ENCODE measurements around the gene E2F1.
A peak's percentile ranks its signal among the peaks of the same experiment; 100 is the strongest.

The E2F1 gene

DNA sequence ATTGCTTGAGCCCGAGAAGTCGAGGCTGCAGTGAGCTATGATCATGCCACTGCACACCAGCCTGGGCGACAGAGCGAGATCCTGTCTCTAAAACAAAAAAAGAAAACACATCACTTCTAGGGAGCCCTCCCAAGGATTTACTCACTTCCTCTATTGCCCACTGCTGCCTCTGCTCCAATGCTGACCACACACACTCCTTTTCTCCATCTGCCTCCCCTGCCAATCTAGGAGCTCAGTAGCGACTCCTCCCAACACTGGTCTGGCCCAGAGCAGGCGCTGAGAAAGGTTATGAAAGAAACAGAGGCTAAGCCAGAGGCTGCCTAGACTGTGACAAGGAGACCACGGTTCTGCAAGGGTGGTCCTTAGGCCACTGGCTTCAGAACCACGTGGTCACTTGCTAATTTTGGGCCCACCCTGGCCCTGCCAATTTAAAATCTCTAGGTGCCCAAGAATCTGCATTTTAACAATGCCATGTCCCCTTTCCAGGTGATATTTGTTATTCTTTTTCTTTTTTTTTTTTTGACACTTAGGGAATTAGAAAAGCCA is 1.3 kb upstream of the E2F1 start:
- H3K4me3 ChIP-seq (ENCODE audit: control insufficient read depth in 1 of 7, extremely low read depth in 1 of 7, insufficient read depth in 4 of 7, low read depth in 2 of 7, low read length in 6 of 7) = no peak overlapping the region
- peaks cover 0 to 5% (median 1%) of the 10 kb centered on the region in 4 experiments for H3K36me3 ChIP-seq (ENCODE audit: control insufficient read depth in 4 of 4, insufficient read depth in 4 of 4, low read length in 3 of 4)
- H3K27me3 ChIP-seq (replicated peaks in 2 of 5; ENCODE audit: control insufficient read depth in 4 of 5, insufficient read depth in 5 of 5, low read length in 4 of 5) = no peaks in the 10 kb centered on the region
- peak in 2 of 3 donors; percentile 41 to 46 for DNase-seq
- H3K9me3 ChIP-seq (ENCODE audit: control extremely low read depth in 1 of 5, control insufficient read depth in 4 of 5, insufficient read depth in 2 of 5, low read depth in 1 of 5, low read length in 4 of 5) = no peaks in the 10 kb centered on the region
- WGBS (ENCODE audit: insufficient coverage) = 82% methylated on average over 8 of the region's 8 CpGs
- POLR2A ChIA-PET = no interaction called here
- no peak overlapping the region for H3K27ac ChIP-seq (ENCODE audit: insufficient read depth in 1 of 2, low read depth in 1 of 2, low read length in 2 of 2, poor library complexity in 1 of 2, severe bottlenecking in 2 of 2)
- CTCF ChIA-PET = interaction anchor here (0.9 to 1.9 kb wide), 3 partner anchors 20 to 288 kb away, joined by 3 to 8 read pairs (median 3); partner anchors contain the start of gene ACTL10
- peaks cover 0 to 55% (median 26%) of the 10 kb centered on the region in 4 experiments for H3K4me1 ChIP-seq (ENCODE audit: control extremely low read depth in 1 of 4, control insufficient read depth in 4 of 4, insufficient read depth in 4 of 4, low read length in 3 of 4)

DNA sequence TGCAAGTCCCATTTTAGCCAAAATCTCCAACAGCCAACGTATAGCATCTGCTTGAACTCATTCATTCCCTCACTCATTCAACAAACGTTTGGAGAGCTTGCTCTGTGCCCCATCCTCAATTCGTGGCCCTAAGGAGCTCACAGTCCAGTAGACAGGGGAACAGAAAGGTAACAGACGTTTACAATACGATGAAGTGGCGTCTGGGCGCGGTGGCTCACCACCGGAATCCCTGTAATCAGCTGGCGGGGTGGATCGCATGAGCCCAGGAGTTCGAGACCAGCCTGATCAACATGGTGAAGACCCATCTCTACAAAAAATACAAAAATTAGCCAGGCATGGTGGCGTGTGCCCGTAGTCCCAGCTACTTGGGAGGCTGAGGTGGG is 790 bp upstream of the E2F1 start:
- peak overlapping the region in 1 of 2 experiments; percentile 14 for H3K27ac ChIP-seq (ENCODE audit: insufficient read depth in 1 of 2, low read depth in 1 of 2, low read length in 2 of 2, poor library complexity in 1 of 2, severe bottlenecking in 2 of 2)
- POLR2A ChIA-PET = interaction anchor here (0.5 kb wide), 1 partner anchor 10 kb away, joined by 3 read pairs; no protein-coding TSS in a partner anchor
- H3K4me3 ChIP-seq (ENCODE audit: control insufficient read depth in 1 of 7, extremely low read depth in 1 of 7, insufficient read depth in 4 of 7, low read depth in 2 of 7, low read length in 6 of 7) = peak overlapping the region in 5 of 7 experiments; percentile 40 to 75 (median 58)

DNA sequence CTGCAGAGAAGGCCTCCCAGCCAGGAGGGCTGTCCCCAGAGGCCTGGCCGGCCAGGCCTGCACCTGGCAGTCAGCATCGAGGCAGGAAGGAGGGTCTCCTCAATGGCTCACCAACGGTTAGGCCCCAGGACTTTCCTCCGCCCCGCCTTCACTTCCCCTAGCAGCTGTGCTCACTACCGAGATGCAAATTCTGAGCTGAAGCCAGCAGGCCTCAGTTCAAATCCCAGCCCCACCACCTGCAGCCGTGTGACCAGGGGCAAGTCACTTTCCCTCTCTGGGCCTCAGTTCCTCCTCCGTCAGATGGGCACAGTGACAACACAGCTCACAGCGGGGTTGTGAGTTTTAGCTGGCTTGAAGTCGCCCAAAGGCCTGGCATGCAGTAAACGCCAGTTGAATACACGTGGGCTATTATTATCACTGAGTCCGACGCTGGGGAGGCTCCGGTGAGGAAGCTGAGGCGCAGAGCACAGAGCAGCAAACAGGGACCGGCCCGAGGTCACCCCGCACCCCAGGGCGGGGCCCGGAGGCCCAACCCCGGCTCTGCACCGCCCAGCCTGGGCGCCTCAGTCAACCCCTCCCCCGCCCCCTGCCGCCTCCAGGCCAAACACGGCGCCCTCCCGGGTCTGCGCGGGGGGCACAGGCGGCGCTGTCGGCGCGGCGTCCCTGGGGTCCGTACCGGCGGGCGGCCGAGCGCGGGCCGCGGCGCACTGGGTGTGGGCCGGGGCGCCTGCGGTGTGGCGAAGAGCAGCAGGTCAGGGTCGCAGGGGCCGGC is 671 bp downstream of the E2F1 start:
- ChIA-PET CTCF (interaction anchor here (0.7 to 2.6 kb wide), 6 partner anchors 10 to 232 kb away, joined by 3 to 7 read pairs (median 3); partner anchors contain the start of gene ACTL10), POLR2A (no interaction called here)
- DNase-seq = peak in 2 of 3 donors; percentile 49 to 51
- 4% methylated on average over 27 of the region's 53 CpGs for WGBS (ENCODE audit: insufficient coverage)
- H3K36me3 ChIP-seq (ENCODE audit: control insufficient read depth in 4 of 4, insufficient read depth in 4 of 4, low read length in 3 of 4) = peaks cover 0 to 20% (median 2%) of the 10 kb centered on the region in 4 experiments
- no peaks in the 10 kb centered on the region for H3K27me3 ChIP-seq (replicated peaks in 2 of 5; ENCODE audit: control insufficient read depth in 4 of 5, insufficient read depth in 5 of 5, low read length in 4 of 5)
- peaks cover 0 to 55% (median 25%) of the 10 kb centered on the region in 4 experiments for H3K4me1 ChIP-seq (ENCODE audit: control extremely low read depth in 1 of 4, control insufficient read depth in 4 of 4, insufficient read depth in 4 of 4, low read length in 3 of 4)
- H3K27ac ChIP-seq (ENCODE audit: insufficient read depth in 1 of 2, low read depth in 1 of 2, low read length in 2 of 2, poor library complexity in 1 of 2, severe bottlenecking in 2 of 2) = peak overlapping the region in 1 of 2 experiments; percentile 46
- peak overlapping the region; percentile 31 to 89 (median 71) for H3K4me3 ChIP-seq (ENCODE audit: control insufficient read depth in 1 of 7, extremely low read depth in 1 of 7, insufficient read depth in 4 of 7, low read depth in 2 of 7, low read length in 6 of 7)
- no peaks in the 10 kb centered on the region for H3K9me3 ChIP-seq (ENCODE audit: control extremely low read depth in 1 of 5, control insufficient read depth in 4 of 5, insufficient read depth in 2 of 5, low read depth in 1 of 5, low read length in 4 of 5)

More for the DNA sequence above, 790 bp upstream of the E2F1 start:
- CTCF ChIA-PET = interaction anchor here (0.9 to 1.9 kb wide), 2 partner anchors 20 to 123 kb away, joined by 3 to 8 read pairs; partner anchors contain the start of gene ACTL10
- no peaks in the 10 kb centered on the region for H3K27me3 ChIP-seq (replicated peaks in 2 of 5; ENCODE audit: control insufficient read depth in 4 of 5, insufficient read depth in 5 of 5, low read length in 4 of 5)
- H3K36me3 ChIP-seq (ENCODE audit: control insufficient read depth in 4 of 4, insufficient read depth in 4 of 4, low read length in 3 of 4) = peaks cover 0 to 7% (median 2%) of the 10 kb centered on the region in 4 experiments
- peaks cover 0 to 55% (median 26%) of the 10 kb centered on the region in 4 experiments for H3K4me1 ChIP-seq (ENCODE audit: control extremely low read depth in 1 of 4, control insufficient read depth in 4 of 4, insufficient read depth in 4 of 4, low read length in 3 of 4)
- H3K9me3 ChIP-seq (ENCODE audit: control extremely low read depth in 1 of 5, control insufficient read depth in 4 of 5, insufficient read depth in 2 of 5, low read depth in 1 of 5, low read length in 4 of 5) = no peaks in the 10 kb centered on the region
- 85% methylated on average over 10 of the region's 14 CpGs for WGBS (ENCODE audit: insufficient coverage)
- DNase-seq = no peak

DNA sequence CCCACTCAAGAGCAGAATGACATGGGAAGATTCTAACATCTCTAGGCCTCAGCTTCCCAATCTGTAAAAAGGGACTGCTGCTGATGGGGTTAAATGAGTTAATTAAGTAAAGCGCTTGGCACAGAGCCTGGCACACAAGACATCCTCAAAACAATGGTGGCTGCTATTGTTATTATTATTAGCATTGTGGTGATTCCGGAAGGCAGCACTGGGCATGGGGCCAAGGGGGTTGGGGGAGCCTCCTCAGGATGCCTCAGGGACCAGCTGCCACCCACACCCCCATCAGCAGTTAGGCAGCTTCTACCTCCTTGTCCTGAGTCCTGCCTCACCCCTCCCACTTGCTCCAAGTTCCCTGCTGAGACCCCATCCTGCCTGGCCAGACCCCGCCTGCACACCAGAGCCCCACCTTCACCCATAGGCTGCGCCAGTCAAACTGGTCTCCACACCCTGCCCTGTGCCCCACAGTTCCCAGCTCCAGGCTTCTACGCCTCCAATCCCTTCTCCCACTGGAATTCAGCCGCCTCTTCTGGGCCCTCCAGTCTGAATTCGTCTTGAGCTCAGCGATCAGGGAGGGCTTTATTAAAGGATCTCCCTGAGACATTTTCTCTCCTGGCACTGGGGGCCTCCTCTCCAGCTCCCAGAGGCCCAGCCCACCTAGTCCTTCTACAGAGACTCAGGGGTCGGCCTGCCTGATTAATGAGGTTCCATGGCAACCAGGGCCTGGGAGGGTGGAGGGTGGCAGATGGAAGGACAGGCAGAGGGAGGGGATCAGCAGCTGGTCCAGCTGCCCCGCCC is 1.5 kb downstream of the E2F1 start:
- no peaks in the 10 kb centered on the region for H3K9me3 ChIP-seq (ENCODE audit: control extremely low read depth in 1 of 5, control insufficient read depth in 4 of 5, insufficient read depth in 2 of 5, low read depth in 1 of 5, low read length in 4 of 5)
- no peaks in the 10 kb centered on the region for H3K27me3 ChIP-seq (replicated peaks in 2 of 5; ENCODE audit: control insufficient read depth in 4 of 5, insufficient read depth in 5 of 5, low read length in 4 of 5)
- POLR2A ChIA-PET = no interaction called here
- peak in 2 of 3 donors; percentile 31 for DNase-seq
- WGBS (ENCODE audit: insufficient coverage) = 75% methylated on average over 8 of the region's 10 CpGs
- CTCF ChIA-PET = interaction anchor here (0.7 to 2.6 kb wide), 6 partner anchors 9 to 231 kb away, joined by 3 to 7 read pairs (median 3); partner anchors contain the start of gene ACTL10
- peak overlapping the region in 1 of 2 experiments; percentile 46 for H3K27ac ChIP-seq (ENCODE audit: insufficient read depth in 1 of 2, low read depth in 1 of 2, low read length in 2 of 2, poor library complexity in 1 of 2, severe bottlenecking in 2 of 2)
- peak overlapping the region in 5 of 7 experiments; percentile 53 to 89 (median 74) for H3K4me3 ChIP-seq (ENCODE audit: control insufficient read depth in 1 of 7, extremely low read depth in 1 of 7, insufficient read depth in 4 of 7, low read depth in 2 of 7, low read length in 6 of 7)
- peaks cover 0 to 28% (median 4%) of the 10 kb centered on the region in 4 experiments for H3K36me3 ChIP-seq (ENCODE audit: control insufficient read depth in 4 of 4, insufficient read depth in 4 of 4, low read length in 3 of 4)
- peaks cover 0 to 48% (median 21%) of the 10 kb centered on the region in 4 experiments for H3K4me1 ChIP-seq (ENCODE audit: control extremely low read depth in 1 of 4, control insufficient read depth in 4 of 4, insufficient read depth in 4 of 4, low read length in 3 of 4)

DNA sequence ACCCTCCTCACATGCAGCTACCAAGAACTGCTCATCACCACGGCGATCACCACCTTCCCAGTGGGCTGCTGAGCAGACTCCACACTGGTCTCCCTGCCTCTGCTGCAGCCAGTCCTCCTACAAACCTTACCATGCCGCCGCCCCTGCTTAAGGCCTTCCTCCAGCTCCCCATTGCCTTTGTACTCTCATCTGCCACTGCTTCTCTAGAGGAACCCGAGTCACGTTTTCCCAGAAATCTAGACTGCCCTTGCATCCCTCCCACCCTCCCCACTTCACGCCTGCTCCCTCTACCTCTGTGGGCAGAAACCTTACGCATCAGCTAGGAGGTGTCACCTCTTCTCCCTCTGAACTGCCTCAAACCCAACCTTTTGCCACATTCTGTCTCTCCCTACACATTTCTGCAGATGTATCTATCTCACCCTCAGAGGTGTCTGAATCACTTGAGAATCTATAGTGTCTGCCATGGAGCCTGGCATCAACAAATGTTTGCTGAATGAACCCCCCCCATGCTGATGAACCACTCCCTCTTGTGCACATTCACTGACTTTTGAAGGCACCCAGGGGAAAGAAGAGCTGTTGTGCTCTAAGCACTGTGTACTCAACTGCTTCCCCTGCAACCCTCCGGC is 4.3 kb downstream of the E2F1 start:
- no peaks in the 10 kb centered on the region for H3K27me3 ChIP-seq (replicated peaks in 2 of 5; ENCODE audit: control insufficient read depth in 4 of 5, insufficient read depth in 5 of 5, low read length in 4 of 5)
- H3K4me1 ChIP-seq (ENCODE audit: control extremely low read depth in 1 of 4, control insufficient read depth in 4 of 4, insufficient read depth in 4 of 4, low read length in 3 of 4) = peaks cover 0 to 24% (median 17%) of the 10 kb centered on the region in 4 experiments
- H3K36me3 ChIP-seq (ENCODE audit: control insufficient read depth in 4 of 4, insufficient read depth in 4 of 4, low read length in 3 of 4) = peaks cover 0 to 55% (median 21%) of the 10 kb centered on the region in 4 experiments
- CTCF ChIA-PET = interaction anchor here (0.7 to 5.1 kb wide), 2 partner anchors 13 to 166 kb away, joined by 3 to 44 read pairs; partner anchors contain the start of gene ACTL10
- 93% methylated on average over 8 of the region's 9 CpGs for WGBS (ENCODE audit: insufficient coverage)
- no peaks in the 10 kb centered on the region for H3K9me3 ChIP-seq (ENCODE audit: control extremely low read depth in 1 of 5, control insufficient read depth in 4 of 5, insufficient read depth in 2 of 5, low read depth in 1 of 5, low read length in 4 of 5)
- POLR2A ChIA-PET = interaction anchor here (0.7 kb wide), 1 partner anchor 1004 kb away, joined by 3 read pairs; no protein-coding TSS in a partner anchor
- H3K27ac ChIP-seq (ENCODE audit: insufficient read depth in 1 of 2, low read depth in 1 of 2, low read length in 2 of 2, poor library complexity in 1 of 2, severe bottlenecking in 2 of 2) = no peak overlapping the region
- no peak overlapping the region for H3K4me3 ChIP-seq (ENCODE audit: control insufficient read depth in 1 of 7, extremely low read depth in 1 of 7, insufficient read depth in 4 of 7, low read depth in 2 of 7, low read length in 6 of 7)
- DNase-seq = no peak

DNA sequence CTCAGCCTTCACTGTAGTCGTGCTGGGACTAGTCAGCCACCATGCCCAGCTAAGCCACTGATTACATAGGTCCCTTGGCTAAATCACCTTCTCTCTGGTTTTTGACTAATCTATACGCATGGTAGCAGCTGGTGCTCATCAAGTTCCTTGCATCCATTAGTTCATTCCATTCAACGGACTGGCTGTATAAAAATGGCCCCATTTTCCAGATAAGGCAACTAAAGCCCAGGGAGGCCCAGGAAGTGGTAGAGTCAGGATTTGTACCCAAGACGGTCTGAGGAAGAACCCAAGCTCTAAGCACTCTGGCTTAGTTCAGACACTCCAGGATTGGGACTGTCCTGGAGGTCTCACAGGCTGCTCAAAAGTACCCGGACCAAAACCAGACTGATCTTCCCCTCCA is 4.9 kb downstream of the E2F1 start:
- 99% methylated on average over 5 of the region's 5 CpGs for WGBS (ENCODE audit: insufficient coverage)
- no peaks in the 10 kb centered on the region for H3K27me3 ChIP-seq (replicated peaks in 2 of 5; ENCODE audit: control insufficient read depth in 4 of 5, insufficient read depth in 5 of 5, low read length in 4 of 5)
- H3K4me1 ChIP-seq (ENCODE audit: control extremely low read depth in 1 of 4, control insufficient read depth in 4 of 4, insufficient read depth in 4 of 4, low read length in 3 of 4) = peaks cover 0 to 20% (median 14%) of the 10 kb centered on the region in 4 experiments
- peaks cover 0 to 61% (median 24%) of the 10 kb centered on the region in 4 experiments for H3K36me3 ChIP-seq (ENCODE audit: control insufficient read depth in 4 of 4, insufficient read depth in 4 of 4, low read length in 3 of 4)
- H3K27ac ChIP-seq (ENCODE audit: insufficient read depth in 1 of 2, low read depth in 1 of 2, low read length in 2 of 2, poor library complexity in 1 of 2, severe bottlenecking in 2 of 2) = no peak overlapping the region
- H3K4me3 ChIP-seq (ENCODE audit: control insufficient read depth in 1 of 7, extremely low read depth in 1 of 7, insufficient read depth in 4 of 7, low read depth in 2 of 7, low read length in 6 of 7) = no peak overlapping the region
- H3K9me3 ChIP-seq (ENCODE audit: control extremely low read depth in 1 of 5, control insufficient read depth in 4 of 5, insufficient read depth in 2 of 5, low read depth in 1 of 5, low read length in 4 of 5) = no peaks in the 10 kb centered on the region
- ChIA-PET POLR2A (interaction anchor here (0.7 kb wide), 1 partner anchor 1004 kb away, joined by 3 read pairs; no protein-coding TSS in a partner anchor), CTCF (interaction anchor here (0.7 to 5.1 kb wide), 3 partner anchors 9 to 165 kb away, joined by 3 to 44 read pairs (median 3); partner anchors contain the start of gene ACTL10)
- DNase-seq = no peak

Data from common myeloid progenitor, CD34-positive (primary cell).